ENCODE data around the gene PCDH8.

DNA sequence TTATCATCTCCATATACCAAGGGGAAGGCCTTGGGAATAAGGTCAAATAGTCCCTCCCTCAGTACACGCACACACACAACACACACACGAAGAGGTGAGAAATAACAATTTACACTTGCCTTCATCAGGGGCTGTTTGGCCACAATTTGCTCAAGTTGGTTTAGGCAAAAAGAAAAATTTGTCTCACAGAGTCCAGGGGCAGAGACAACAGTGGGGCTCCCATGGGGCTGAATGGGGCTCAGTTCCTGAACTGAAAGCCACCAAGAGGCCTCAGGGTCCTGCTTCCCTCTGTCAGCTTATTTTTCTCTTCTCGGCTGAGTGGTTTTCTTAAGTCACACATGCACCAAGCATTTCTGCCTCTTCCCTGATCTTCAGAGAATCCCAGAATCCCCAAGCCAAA is 35.5 kb downstream of the PCDH8 start:
- TF ChIP-seq, protein P1, sequence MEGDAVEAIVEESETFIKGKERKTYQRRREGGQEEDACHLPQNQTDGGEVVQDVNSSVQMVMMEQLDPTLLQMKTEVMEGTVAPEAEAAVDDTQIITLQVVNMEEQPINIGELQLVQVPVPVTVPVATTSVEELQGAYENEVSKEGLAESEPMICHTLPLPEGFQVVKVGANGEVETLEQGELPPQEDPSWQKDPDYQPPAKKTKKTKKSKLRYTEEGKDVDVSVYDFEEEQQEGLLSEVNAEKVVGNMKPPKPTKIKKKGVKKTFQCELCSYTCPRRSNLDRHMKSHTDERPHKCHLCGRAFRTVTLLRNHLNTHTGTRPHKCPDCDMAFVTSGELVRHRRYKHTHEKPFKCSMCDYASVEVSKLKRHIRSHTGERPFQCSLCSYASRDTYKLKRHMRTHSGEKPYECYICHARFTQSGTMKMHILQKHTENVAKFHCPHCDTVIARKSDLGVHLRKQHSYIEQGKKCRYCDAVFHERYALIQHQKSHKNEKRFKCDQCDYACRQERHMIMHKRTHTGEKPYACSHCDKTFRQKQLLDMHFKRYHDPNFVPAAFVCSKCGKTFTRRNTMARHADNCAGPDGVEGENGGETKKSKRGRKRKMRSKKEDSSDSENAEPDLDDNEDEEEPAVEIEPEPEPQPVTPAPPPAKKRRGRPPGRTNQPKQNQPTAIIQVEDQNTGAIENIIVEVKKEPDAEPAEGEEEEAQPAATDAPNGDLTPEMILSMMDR (conservative IDR thresholded peaks at IDR 0.05; ENCODE audit: low read depth, low read length) = no peak
- no peak for TF ChIP-seq NFE2L2 (IDR thresholded peaks at IDR 0.05; ENCODE audit: low read depth, low read length)
- no peak for TF ChIP-seq MAFK (IDR thresholded peaks at IDR 0.05; ENCODE audit: low read depth, low read length)
- no peak for TF ChIP-seq POLR2A (IDR thresholded peaks at IDR 0.05; ENCODE audit: low read depth, low read length)
